Neural crest cell (in vitro differentiated cells): ENCODE results near the gene KRTAP5-5. TPM values are rescaled to one million over a fixed set of nuclear protein-coding genes. Genes with fewer than 3 reads are reported as not detected.
"Not testable (repeated sequence)": the region's sequence is repeated elsewhere in the genome, so short reads cannot be mapped to it uniquely, and the experiment has no call there.

ENCODE experiments used
- DNase-seq: peaks from one replicate; pipeline ENCODE4 v3.0.0; 2021; ENCODE audit warnings: low read depth, mixed read lengths, low spot score
- H3K27ac Mint-ChIP-seq: one replicate; pipeline ENCODE4 v1.8.0; 2021; ENCODE audit warnings: mild to moderate bottlenecking, mixed read lengths; ENCODE audit not compliant: unreplicated experiment
- H3K27me3 Mint-ChIP-seq: 2 replicates; pipeline ENCODE4 v1.8.0; 2021; ENCODE audit warnings: low read depth, mild to moderate bottlenecking, mixed read lengths
- H3K36me3 Mint-ChIP-seq: 2 replicates; pipeline ENCODE4 v1.8.0; 2021; ENCODE audit warnings: low read depth, mild to moderate bottlenecking, mixed read lengths
- H3K4me1 Mint-ChIP-seq: 2 replicates; pipeline ENCODE4 v1.8.0; 2021; ENCODE audit warnings: mixed read lengths
- H3K4me3 Mint-ChIP-seq: one replicate; pipeline ENCODE4 v1.8.0; 2021; ENCODE audit warnings: mild to moderate bottlenecking, mixed read lengths
- H3K9me3 Mint-ChIP-seq: 2 replicates; pipeline ENCODE4 v1.8.0; 2021; ENCODE audit warnings: mixed read lengths
- CTCF ChIP-seq: fragments of 200-600 bp; sonication (generic); conservative IDR thresholded peaks from 2 replicates; pipeline ENCODE4 v1.5.0; 2021; ENCODE audit warnings: antibody characterized with exemption, mild to moderate bottlenecking
- total RNA-seq: library from RNA; stranded (reverse); gene quantifications from 2 replicates; pipeline ENCODE4 v1.2.1, GENCODE V29; 2021

The KRTAP5-5 gene
- total RNA-seq, 1 donor from 2014 or later: not detected

GRCh38 chr11:1656061-1656441 is 26.5 kb downstream of the KRTAP5-5 start:
- no peak for TF ChIP-seq CTCF
- Mint-ChIP-seq H3K9me3 (no peaks in the 10 kb centered on the region), H3K27me3 (peaks cover 6% of the 10 kb centered on the region), H3K4me1 (no peaks in the 10 kb centered on the region), H3K4me3 (no peak overlapping the region), H3K27ac (no peak overlapping the region), H3K36me3 (no peaks in the 10 kb centered on the region)
- DNase-seq: no peak

- Mint-ChIP-seq H3K9me3 (no peaks in the 10 kb centered on the region), H3K4me1 (no peaks in the 10 kb centered on the region), H3K4me3 (no peak overlapping the region), H3K27me3 (peaks cover 6% of the 10 kb centered on the region), H3K36me3 (no peaks in the 10 kb centered on the region), H3K27ac (no peak overlapping the region)
- TF ChIP-seq CTCF: no peak
- no peak for DNase-seq
Measured at GRCh38 chr11:1656670-1657069, 27.1 kb downstream of the KRTAP5-5 start.

DNA sequence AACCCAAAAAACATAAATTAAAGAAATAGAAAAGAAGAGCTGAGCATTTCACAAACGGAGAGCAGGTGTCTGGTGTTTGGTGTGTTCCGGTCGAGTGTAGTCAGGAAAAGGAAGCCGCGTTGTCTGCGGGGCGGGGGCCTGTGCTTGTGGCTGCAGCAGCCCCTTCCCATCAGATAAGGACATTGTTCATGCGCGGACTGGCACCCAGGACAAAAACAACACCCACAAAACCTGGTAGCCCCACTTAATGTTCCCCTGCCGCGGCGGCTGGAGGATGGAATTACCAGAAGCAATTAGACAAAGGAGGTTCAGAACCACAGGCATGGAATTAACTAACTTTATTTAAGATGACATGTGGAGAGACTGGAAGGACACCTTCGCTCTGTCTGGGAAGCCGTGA is 29.9 kb downstream of the KRTAP5-5 start:
- Mint-ChIP-seq H3K36me3 (no peaks in the 10 kb centered on the region), H3K9me3 (no peaks in the 10 kb centered on the region), H3K4me1 (no peaks in the 10 kb centered on the region), H3K4me3 (no peak overlapping the region), H3K27ac (no peak overlapping the region), H3K27me3 (peaks cover 6% of the 10 kb centered on the region)
- TF ChIP-seq CTCF: no peak
- DNase-seq: no peak

DNA sequence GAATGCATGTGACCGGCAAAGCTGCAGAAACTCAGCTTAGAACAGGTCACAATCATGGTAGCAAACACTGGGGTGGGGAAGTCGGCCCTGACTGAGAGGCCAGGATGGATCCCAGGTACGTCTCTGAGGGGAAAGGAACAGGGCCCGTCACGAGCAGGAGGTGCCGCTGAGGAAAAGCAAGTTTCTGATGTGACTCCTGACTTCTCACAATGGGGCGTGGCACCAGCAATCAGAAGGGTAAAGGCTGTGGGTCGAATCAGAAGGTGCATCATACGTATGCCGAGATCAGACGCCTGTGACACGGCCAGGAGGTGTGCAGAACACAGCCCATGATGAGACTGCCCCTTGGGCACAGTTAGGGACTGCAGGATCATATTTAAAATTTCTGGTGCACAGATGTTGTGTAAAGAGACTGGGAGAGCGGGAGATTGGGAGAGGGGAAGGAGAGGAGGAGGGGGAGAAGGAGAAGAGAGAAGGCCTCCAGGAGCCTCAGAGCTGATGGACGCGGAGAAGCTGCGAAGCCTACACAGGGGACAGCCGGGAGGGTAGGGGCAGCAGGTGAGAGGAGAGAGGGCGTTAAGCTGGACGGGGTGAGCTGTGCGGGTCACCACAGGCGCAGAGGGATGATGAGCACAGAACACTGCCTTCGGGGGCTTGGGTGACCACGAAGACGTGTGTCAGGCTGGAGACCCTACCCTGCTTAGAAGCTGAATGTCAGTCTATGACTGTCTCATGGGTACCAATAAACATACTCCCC is 30.7 kb downstream of the KRTAP5-5 start:
- no peak overlapping the region for H3K4me3 Mint-ChIP-seq

DNA sequence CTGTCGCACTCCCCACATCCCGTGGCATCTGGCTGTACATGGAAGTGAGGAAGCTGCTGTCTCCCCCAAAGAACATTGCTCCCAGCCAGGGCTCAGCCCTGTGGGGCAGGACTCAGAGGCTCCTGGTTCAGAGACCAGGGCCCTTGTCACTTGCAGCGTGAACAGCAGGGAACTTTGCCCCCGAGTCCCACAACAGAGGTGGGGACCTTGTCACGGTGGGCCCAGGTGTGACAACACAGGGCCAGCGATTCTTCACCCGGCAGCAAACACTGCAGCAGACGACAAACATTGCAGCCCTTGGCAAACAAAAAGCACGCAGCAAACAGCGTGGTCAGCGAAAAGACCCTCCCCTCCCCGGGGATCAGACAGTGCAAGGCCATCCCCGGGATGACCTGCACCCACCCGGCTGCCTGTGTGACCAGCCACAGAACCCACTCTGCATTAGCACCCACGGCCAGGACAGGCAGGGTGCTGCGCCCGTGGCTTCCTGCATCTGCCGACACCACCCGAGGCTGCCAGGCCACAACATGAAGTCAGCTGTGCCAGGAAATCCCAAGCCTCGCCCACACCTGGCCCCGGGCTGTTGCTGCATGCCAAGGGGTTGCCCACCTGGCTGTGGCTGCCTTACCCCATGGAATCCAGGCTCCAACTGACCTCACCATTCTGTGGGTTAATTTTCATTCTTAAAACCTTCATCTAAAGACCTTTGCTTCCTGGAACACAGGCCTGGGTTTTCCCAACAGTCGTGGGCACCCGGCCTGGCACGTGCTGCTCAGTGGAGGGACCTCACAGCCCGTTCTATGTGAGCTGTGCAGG is 32.1 kb downstream of the KRTAP5-5 start:
- not testable (repeated sequence) for H3K27me3 Mint-ChIP-seq, H3K27ac Mint-ChIP-seq

More for the DNA sequence above, 30.7 kb downstream of the KRTAP5-5 start:
- peaks cover 6% of the 10 kb centered on the region for H3K27me3 Mint-ChIP-seq
- H3K4me1 Mint-ChIP-seq: no peaks in the 10 kb centered on the region
- H3K36me3 Mint-ChIP-seq: no peaks in the 10 kb centered on the region
- TF ChIP-seq CTCF: no peak
- no peaks in the 10 kb centered on the region for H3K9me3 Mint-ChIP-seq
- no peak for DNase-seq
- no peak overlapping the region for H3K27ac Mint-ChIP-seq

GRCh38 chr11:1662699-1663283 is 33.2 kb downstream of the KRTAP5-5 start:
- not testable (repeated sequence) for H3K9me3 Mint-ChIP-seq, H3K27ac Mint-ChIP-seq, H3K27me3 Mint-ChIP-seq, H3K4me3 Mint-ChIP-seq, H3K36me3 Mint-ChIP-seq, H3K4me1 Mint-ChIP-seq, DNase-seq

More for the DNA sequence above, 32.1 kb downstream of the KRTAP5-5 start:
- H3K4me3 Mint-ChIP-seq, H3K36me3 Mint-ChIP-seq, H3K9me3 Mint-ChIP-seq, H3K4me1 Mint-ChIP-seq, DNase-seq: not testable (repeated sequence)
